ENCODE measurements around the gene SLITRK3.

DNA sequence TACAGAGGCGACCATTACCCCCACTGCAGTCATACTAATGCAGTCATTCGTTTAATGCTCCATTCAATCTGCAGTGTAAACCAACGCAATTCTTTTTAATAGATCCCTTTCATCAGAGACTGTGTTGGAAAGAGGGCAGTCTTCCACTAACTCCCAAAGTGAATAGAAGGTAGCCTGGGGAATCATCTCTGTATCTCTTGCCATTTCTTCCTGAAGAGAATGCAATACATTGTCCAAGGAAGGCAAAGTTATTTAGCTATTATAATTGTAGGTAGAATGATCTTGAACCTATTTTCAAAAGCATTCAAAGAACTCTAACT is 1.3 kb upstream of the SLITRK3 start:
- no peak for TF ChIP-seq CTCF (IDR thresholded peaks at IDR 0.05)
- no peak for TF ChIP-seq EZH2 (IDR thresholded peaks at IDR 0.05; ENCODE audit: borderline replicate concordance, insufficient read depth, low read depth, low read length, poor library complexity, severe bottlenecking)
